Measurements from ENCODE around the gene C4BPB. TPM values are rescaled to one million over a fixed set of nuclear protein-coding genes. Genes with fewer than 3 reads are reported as not detected.

The C4BPB gene
- total RNA-seq, 1 experiment from 2014 or later = not detected

GRCh38 chr1:207069061-207069460, 19.6 kb upstream of the C4BPB start:
- H3K27ac Mint-ChIP-seq = no peak overlapping the region; a peak in 1 of 7 replicates
- Histone ChIP-seq H3K4ac (ENCODE audit: low read depth, low read length) (no peak overlapping the region), H3K56ac (ENCODE audit: insufficient read length, low read depth, low read length) (no peak overlapping the region)

More at GRCh38 chr1:207069061-207069460, 19.6 kb upstream of the C4BPB start:
- no peak overlapping the region for H2BK15ac ChIP-seq (ENCODE audit: low read depth, low read length)
- no peak overlapping the region for H2AFZ ChIP-seq (ENCODE audit: low read length)
- H3K9me3 ChIP-seq (ENCODE audit: control insufficient read depth, low read depth, low read length) = no peaks in the 10 kb centered on the region
- H3K4me2 ChIP-seq (ENCODE audit: insufficient read depth, insufficient read length, low read length) = no peak overlapping the region
- no peak overlapping the region for H2BK12ac ChIP-seq (ENCODE audit: insufficient read length, low read depth, low read length)
- H3K23ac ChIP-seq (ENCODE audit: insufficient read length, low read depth, low read length) = no peak overlapping the region
- no peak overlapping the region for H2BK20ac ChIP-seq (ENCODE audit: low read depth, low read length, poor library complexity, severe bottlenecking)
- Mint-ChIP-seq H3K9me3 (no peaks in the 10 kb centered on the region), H3K4me1 (no peaks in the 10 kb centered on the region), H3K27me3 (ENCODE audit: low read depth) (no peaks in the 10 kb centered on the region), H3K36me3 (ENCODE audit: insufficient read depth in 1 of 3, low read depth in 3 of 3) (peaks cover 6 to 36% (median 36%) of the 10 kb centered on the region in 3 experiments; a peak in 6 of 7 replicates), H3K4me3 (no peak overlapping the region)
- no peaks in the 10 kb centered on the region for H3K79me2 ChIP-seq (ENCODE audit: insufficient read depth, low read length)
- no CpG with 5 or more reads among the region's 3 CpGs for WGBS (ENCODE audit: extremely low coverage, insufficient read length, low lambda C conversion rate)
- H3K23me2 ChIP-seq (ENCODE audit: insufficient read length, low read depth, low read length, poor library complexity, severe bottlenecking) = no peaks in the 10 kb centered on the region
- DNase-seq = no peak
- H3T11ph ChIP-seq (ENCODE audit: low read length) = no peak overlapping the region
- no peak overlapping the region for H2BK120ac ChIP-seq (ENCODE audit: low read depth, low read length, poor library complexity, severe bottlenecking)
- no peak overlapping the region for H3K18ac ChIP-seq (ENCODE audit: insufficient read length, low read depth, low read length)
- no peak overlapping the region for H4K8ac ChIP-seq (replicated peaks; ENCODE audit: insufficient read length, low read depth, low read length)
- no peak overlapping the region for H3K27ac ChIP-seq (ENCODE audit: insufficient read length, low read depth, low read length)
- H3K14ac ChIP-seq (ENCODE audit: insufficient read depth, low read length) = no peak overlapping the region
- no peak overlapping the region for H4K91ac ChIP-seq (ENCODE audit: insufficient read length, low read depth, low read length)
- no peaks in the 10 kb centered on the region for H3K27me3 ChIP-seq (ENCODE audit: insufficient read depth, low read length)
- H2AK5ac ChIP-seq (ENCODE audit: insufficient read length, low read length) = no peak overlapping the region
- H2BK5ac ChIP-seq (ENCODE audit: insufficient read length, low read length) = no peak overlapping the region
- H4K5ac ChIP-seq (ENCODE audit: insufficient read length, low read depth, low read length) = no peak overlapping the region
- H3K9ac ChIP-seq (ENCODE audit: extremely low read depth, insufficient read length, low read length) = no peak overlapping the region
- no peaks in the 10 kb centered on the region for H3K79me1 ChIP-seq (ENCODE audit: insufficient read depth, low read depth, low read length, poor library complexity, severe bottlenecking)
- no peaks in the 10 kb centered on the region for H4K20me1 ChIP-seq (ENCODE audit: control insufficient read depth, insufficient read depth, insufficient read length)
- H3K4me1 ChIP-seq (ENCODE audit: insufficient read depth, low read length) = no peaks in the 10 kb centered on the region
- TF ChIP-seq CTCF (conservative IDR thresholded peaks at IDR 0.05) = no peak
